Right lobe of liver (tissue), 6 donors: ENCODE measurements around the gene UBE3B. TPM values are rescaled to one million over a fixed set of nuclear protein-coding genes. Genes with fewer than 3 reads are reported as not detected.

Experiments used
- ATAC-seq, 4 donors: fragments of 200-7000 bp; cut with Tn5 transposase; one replicate each; pipeline ENCODE4 v1.9.1; 2020; ENCODE audit warnings: mild to moderate bottlenecking in 4 of 4, moderate library complexity in 4 of 4
- DNase-seq, 3 donors: peaks; one replicate each; pipeline ENCODE4 v3.0.0-alpha.2; 2020
- H3K27ac ChIP-seq, 3 donors: fragments of 200-600 bp; one replicate each; pipeline ENCODE4 v1.8.0; 2022
- H3K27me3 ChIP-seq, 2 donors: fragments of 200-600 bp; one replicate each; pipeline ENCODE4 v1.8.0; 2022
- H3K36me3 ChIP-seq, 4 donors: fragments of 200-600 bp; sonication (generic) in 1 of 4; one replicate each; pipeline versions ENCODE4 v1.5.1 to v1.8.0; 2017 to 2022; ENCODE audit warnings: control low read depth in 1 of 4
- H3K4me1 ChIP-seq, 4 donors: fragments of 200-600 bp; sonication (generic) in 1 of 4; one replicate each; pipeline versions ENCODE4 v1.5.1 to v1.8.0; 2017 to 2022; ENCODE audit warnings: control low read depth in 1 of 4
- H3K4me3 ChIP-seq, 3 donors: fragments of 200-600 bp; one replicate each; pipeline ENCODE4 v1.8.0; 2022
- H3K9me3 ChIP-seq, 4 donors: fragments of 200-600 bp; sonication (generic) in 1 of 4; one replicate each; pipeline versions ENCODE4 v1.5.1 to v1.8.0; 2017 to 2022; ENCODE audit warnings: control low read depth in 1 of 4
- POLR2A ChIP-seq: fragments of 450-650 bp; IDR thresholded peaks from one replicate; pipeline ENCODE4 v1.6.1; 2017; ENCODE audit warnings: antibody characterized with exemption, mild to moderate bottlenecking
- WGBS: methylation state at CpG from one replicate; pipeline ENCODE4 v1.1.6; 2018; ENCODE audit warnings: low coverage, low lambda C conversion rate; ENCODE audit not compliant: insufficient coverage; ENCODE audit errors: missing lambda C conversion rate; 5-methylcytosine and 5-hydroxymethylcytosine counted together
- intact Hi-C, 2 donors: fragments of 100-400 bp; cut with DNase I; formaldehyde crosslinking; loops; one replicate each; pipeline versions ENCODE4 v1.11.2 to v1.14.1; 2022
- total RNA-seq, 6 experiments: library from RNA; depleted of rRNA in 2 of 6; stranded (reverse); fragments of >200 nt in 2 of 6; fragmentation: NEBNext Ultra II Directional in 3 of 6; extraction: Animal tissue kit (Norgen Biotek cat#: 25700) in 3 of 6; gene quantifications; one replicate each; pipeline versions ENCODE4 v1.1.0 to v1.2.4, GENCODE V29; 2016 to 2023
- TF ChIP-seq, protein P1 (sequence below), 4 donors: fragments of 200-600 bp in 3 of 4; fragments of 450-650 bp in 1 of 4; IDR thresholded peaks; one replicate each; pipeline versions ENCODE4 v1.5.1 to v1.8.0; 2016 to 2022; ENCODE audit warnings: antibody characterized with exemption in 4 of 4, mild to moderate bottlenecking in 2 of 4
- donor health status: DM: no; HTN: yes; CAD: no.
- donor health status: DM: no; HTN: no; CAD: no.
- donor health status: DM: no; HTN: no; CAD: no.
- donor health status: DM: no; HTN: yes; CAD: no.
- donor health status: DM: no; HTN: yes; CAD: no.

Gene UBE3B
- total RNA-seq, 6 experiments from 2014 or later = 15.3 to 31.8 (median 22.5) TPM

DNA sequence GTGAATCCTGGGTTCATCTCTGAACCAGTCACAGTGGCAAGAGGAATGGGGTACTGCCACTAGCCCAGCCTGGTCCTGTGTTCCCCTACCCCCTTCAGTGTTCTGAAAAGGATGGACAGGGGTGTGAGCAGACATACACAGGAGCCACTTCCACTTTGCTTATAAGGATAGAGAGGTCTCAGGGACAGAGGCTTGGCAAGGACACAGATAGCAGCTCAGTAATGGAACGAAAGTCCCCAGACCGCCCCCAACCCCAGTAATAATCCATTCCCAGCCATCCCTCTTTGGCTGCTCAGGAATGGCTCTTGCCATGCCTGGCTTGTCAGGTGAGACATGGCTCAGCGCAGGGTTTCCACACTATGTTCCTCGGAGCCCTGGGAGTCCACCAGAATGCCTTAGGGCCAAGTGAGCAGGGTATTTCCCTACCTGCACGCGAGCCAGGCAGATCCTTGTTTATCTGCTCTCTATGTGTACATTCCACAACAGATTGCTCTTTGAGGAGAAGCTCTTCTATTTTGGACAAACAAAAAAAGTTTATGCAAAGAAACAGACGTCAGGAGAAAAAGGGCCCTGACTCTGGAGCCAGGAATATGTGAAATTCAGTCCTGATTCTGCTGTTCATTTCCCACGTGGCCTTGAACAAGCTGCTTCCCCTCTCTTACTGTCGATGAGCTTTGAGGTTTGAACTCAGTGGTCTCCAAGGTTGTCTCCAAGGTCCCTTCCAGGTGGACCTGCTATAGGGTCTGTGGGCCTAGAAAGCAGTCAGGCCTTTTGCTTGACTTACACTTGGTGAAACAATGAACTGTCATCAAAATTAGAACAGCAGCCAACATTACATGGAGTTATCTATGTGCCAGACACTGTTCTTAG is 10.0 kb downstream of the UBE3B start:
- TF ChIP-seq, protein P1, sequence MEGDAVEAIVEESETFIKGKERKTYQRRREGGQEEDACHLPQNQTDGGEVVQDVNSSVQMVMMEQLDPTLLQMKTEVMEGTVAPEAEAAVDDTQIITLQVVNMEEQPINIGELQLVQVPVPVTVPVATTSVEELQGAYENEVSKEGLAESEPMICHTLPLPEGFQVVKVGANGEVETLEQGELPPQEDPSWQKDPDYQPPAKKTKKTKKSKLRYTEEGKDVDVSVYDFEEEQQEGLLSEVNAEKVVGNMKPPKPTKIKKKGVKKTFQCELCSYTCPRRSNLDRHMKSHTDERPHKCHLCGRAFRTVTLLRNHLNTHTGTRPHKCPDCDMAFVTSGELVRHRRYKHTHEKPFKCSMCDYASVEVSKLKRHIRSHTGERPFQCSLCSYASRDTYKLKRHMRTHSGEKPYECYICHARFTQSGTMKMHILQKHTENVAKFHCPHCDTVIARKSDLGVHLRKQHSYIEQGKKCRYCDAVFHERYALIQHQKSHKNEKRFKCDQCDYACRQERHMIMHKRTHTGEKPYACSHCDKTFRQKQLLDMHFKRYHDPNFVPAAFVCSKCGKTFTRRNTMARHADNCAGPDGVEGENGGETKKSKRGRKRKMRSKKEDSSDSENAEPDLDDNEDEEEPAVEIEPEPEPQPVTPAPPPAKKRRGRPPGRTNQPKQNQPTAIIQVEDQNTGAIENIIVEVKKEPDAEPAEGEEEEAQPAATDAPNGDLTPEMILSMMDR (IDR thresholded peaks at IDR 0.05) = no peak
- TF ChIP-seq POLR2A = no peak
- WGBS = 67% methylated on average over 1 of the region's 9 CpGs
- intact Hi-C loops = no loop called here
- no peaks in the 10 kb centered on the region for H3K27me3 ChIP-seq
- H3K36me3 ChIP-seq = peaks cover 4 to 89% (median 53%) of the 10 kb centered on the region in 4 donors
- H3K4me3 ChIP-seq = no peak overlapping the region
- H3K9me3 ChIP-seq = no peaks in the 10 kb centered on the region
- H3K4me1 ChIP-seq = no peaks in the 10 kb centered on the region
- ATAC-seq (no peak), DNase-seq (no peak)
- no peak overlapping the region for H3K27ac ChIP-seq

DNA sequence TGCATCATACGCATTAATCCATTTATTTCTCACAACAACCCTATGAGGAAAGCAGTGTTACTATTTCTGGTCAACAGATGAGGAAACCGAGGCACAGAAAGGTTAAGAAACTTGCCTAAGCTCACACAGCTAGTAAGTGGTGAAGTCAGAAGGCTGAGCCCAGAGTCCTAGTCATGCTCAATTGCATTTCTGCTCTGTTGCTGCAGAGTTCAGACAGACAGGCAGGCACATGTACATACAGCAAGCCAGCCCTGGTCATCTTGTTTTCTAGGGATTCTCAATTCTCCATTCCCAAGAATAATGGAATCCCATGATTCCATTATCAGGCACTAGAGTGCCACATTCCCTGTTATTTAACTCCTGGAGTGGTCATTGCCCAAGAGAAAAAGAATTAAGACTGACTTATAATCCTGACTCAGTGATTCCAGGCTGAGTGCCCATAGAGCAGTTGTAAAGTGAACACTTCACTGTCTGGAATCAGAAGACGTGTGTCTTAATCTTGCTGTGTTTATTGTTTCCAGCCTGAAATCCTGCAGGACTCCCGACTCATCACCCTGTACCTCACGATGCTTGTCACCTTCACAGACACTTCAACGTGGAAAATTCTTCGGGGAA is 10.7 kb downstream of the UBE3B start:
- Histone ChIP-seq H3K27me3 (no peaks in the 10 kb centered on the region), H3K4me3 (no peak overlapping the region), H3K27ac (no peak overlapping the region), H3K4me1 (no peaks in the 10 kb centered on the region), H3K9me3 (no peaks in the 10 kb centered on the region), H3K36me3 (peaks cover 4 to 89% (median 54%) of the 10 kb centered on the region in 4 donors)
- DNase-seq (no peak), ATAC-seq (no peak)
- intact Hi-C loops = no loop called here
- no peak for TF ChIP-seq POLR2A
- TF ChIP-seq, protein P1 (IDR thresholded peaks at IDR 0.05) = no peak
- WGBS = 91% methylated on average over 6 of the region's 7 CpGs

DNA sequence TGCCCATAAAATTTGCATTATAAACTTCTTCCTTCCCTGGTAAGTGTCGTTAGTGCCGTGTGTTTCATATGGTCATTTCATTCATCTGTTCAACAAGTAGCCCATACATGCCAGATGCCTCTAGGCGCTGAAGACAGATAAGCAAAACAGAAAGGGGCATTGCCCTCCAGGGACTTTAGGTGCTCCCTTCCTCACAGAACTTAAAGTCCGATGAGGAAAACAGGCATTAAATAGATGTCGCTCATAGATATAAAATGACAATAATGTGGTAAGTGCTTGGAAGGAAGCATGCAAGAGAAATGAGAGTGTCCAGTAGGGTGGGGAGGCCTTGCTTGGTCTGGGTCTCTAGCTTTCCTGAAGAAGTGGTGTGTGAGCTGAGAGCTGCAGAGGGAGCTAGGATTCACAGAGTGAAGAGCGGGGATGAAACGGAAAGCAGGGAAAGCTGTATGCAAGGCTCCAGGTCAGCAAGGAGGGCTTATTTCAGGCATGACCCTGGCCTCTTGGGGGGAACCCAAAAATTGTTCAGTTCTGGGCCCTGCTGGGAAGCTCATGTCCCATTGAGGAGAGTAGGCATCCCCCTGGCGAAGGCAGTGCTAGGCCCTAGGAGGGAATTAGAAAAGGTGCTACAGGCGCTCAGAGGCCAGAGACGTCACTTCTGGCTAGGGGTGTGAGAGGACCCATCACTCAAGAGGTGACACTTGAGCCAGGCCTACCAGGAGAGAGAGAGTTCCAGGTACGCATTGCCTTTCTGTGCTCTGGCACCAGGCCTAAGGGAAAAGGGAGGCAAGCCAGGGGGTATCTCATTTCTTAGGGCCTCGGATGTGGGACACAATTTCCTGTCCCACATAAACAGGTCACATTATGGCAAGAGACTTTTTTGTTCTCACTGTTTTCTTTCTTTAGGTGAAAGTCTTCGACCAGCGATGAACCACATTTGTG is 11.9 kb downstream of the UBE3B start:
- TF ChIP-seq, protein P1 (IDR thresholded peaks at IDR 0.05) = no peak
- TF ChIP-seq POLR2A = no peak
- DNase-seq (no peak), ATAC-seq (no peak)
- Histone ChIP-seq H3K9me3 (no peaks in the 10 kb centered on the region), H3K4me1 (no peaks in the 10 kb centered on the region), H3K27me3 (no peaks in the 10 kb centered on the region), H3K36me3 (peaks cover 4 to 82% (median 52%) of the 10 kb centered on the region in 4 donors), H3K27ac (no peak overlapping the region), H3K4me3 (no peak overlapping the region)
- 96% methylated on average over 9 of the region's 14 CpGs for WGBS
- intact Hi-C loops = no loop called here

DNA sequence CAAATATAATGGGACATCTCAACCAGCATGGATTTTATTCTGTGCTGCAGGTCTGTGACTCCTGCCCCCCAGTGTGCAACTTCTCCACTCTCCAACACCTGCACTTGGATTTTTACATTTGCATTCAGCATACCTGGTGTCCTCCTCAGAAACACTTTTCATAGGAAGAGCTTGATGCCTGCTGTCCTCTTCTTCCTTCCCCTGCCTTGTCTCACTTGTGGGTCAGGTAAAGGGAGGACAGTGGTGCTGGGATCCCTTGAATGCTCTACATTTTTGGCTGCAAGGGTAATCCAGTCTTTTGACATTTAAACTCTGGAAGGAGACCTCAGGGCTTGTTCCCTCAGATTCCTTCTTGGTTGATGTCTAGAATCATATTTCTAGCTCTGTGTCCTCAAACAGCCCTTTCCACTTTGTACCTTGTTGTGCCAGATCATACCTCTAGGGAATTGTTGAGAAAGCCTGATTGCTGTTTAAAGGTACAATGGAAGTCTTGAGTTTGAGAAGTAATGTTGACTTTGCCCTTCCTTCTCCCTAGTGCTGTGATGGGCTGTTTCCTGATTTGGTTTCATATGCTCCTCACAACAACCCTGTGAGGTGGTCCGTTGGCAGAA is 12.6 kb downstream of the UBE3B start:
- Histone ChIP-seq H3K27ac (no peak overlapping the region), H3K9me3 (no peaks in the 10 kb centered on the region), H3K36me3 (peaks cover 4 to 74% (median 48%) of the 10 kb centered on the region in 4 donors), H3K27me3 (no peaks in the 10 kb centered on the region), H3K4me3 (no peak overlapping the region), H3K4me1 (no peaks in the 10 kb centered on the region)
- 100% methylated on average over 1 of the region's 1 CpG for WGBS
- DNase-seq (no peak), ATAC-seq (no peak)
- no peak for TF ChIP-seq POLR2A
- TF ChIP-seq, protein P1 (IDR thresholded peaks at IDR 0.05) = no peak
- intact Hi-C loops = no loop called here
